Mesenchymal stem cell (in vitro differentiated cells and primary cell): ENCODE data around the gene RSPH3.

Experiments used
- DNase-seq: peaks from one replicate; pipeline ENCODE4 v3.0.0-alpha.2; 2013
- H2AFZ ChIP-seq: one replicate; pipeline ENCODE4 v1.6.1; 2013; ENCODE audit warnings: low read depth, mild to moderate bottlenecking, control low read depth, inconsistent platforms, low read length, moderate library complexity
- H2AK5ac ChIP-seq: 2 replicates; pipeline ENCODE4 v1.6.1; 2013; ENCODE audit warnings: low read length, moderate library complexity, mild to moderate bottlenecking, inconsistent platforms; ENCODE audit not compliant: severe bottlenecking
- H2BK120ac ChIP-seq: one replicate; pipeline ENCODE4 v1.6.1; 2013; ENCODE audit warnings: low read depth, mild to moderate bottlenecking, inconsistent platforms, low read length, moderate library complexity
- H2BK12ac ChIP-seq, 2 experiments: one replicate each; pipeline ENCODE4 v1.6.1; 2013; ENCODE audit warnings: inconsistent platforms in 2 of 2, low read length in 2 of 2, mild to moderate bottlenecking in 2 of 2, moderate library complexity in 2 of 2, control low read depth in 1 of 2
- H2BK15ac ChIP-seq: one replicate; pipeline ENCODE4 v1.6.1; 2013; ENCODE audit warnings: mild to moderate bottlenecking, low read depth, inconsistent platforms; ENCODE audit not compliant: poor library complexity, severe bottlenecking
- H2BK5ac ChIP-seq: 2 replicates; pipeline ENCODE4 v1.6.1; 2013; ENCODE audit warnings: low read depth, mild to moderate bottlenecking, low read length, control low read depth, inconsistent platforms; ENCODE audit not compliant: poor library complexity, severe bottlenecking
- H3K14ac ChIP-seq, 2 experiments: one replicate each; pipeline ENCODE4 v1.6.1; 2013; ENCODE audit warnings: inconsistent platforms in 2 of 2, low read length in 2 of 2, control low read depth in 1 of 2, mild to moderate bottlenecking in 1 of 2, moderate library complexity in 1 of 2
- H3K18ac ChIP-seq, 2 experiments: one replicate each; pipeline ENCODE4 v1.6.1; 2013; ENCODE audit warnings: inconsistent platforms in 2 of 2, low read length in 2 of 2, control low read depth in 1 of 2, low read depth in 1 of 2, mild to moderate bottlenecking in 1 of 2
- H3K23ac ChIP-seq, 2 experiments: one replicate each; pipeline ENCODE4 v1.6.1; 2013; ENCODE audit warnings: inconsistent platforms in 2 of 2, low read length in 2 of 2, mild to moderate bottlenecking in 2 of 2, moderate library complexity in 2 of 2, control low read depth in 1 of 2
- H3K27ac ChIP-seq: 2 replicates; pipeline ENCODE4 v1.5.1; 2013; ENCODE audit warnings: mild to moderate bottlenecking, moderate library complexity, low read length, control low read depth, inconsistent platforms; ENCODE audit not compliant: poor library complexity, severe bottlenecking
- H3K27me3 ChIP-seq, 2 experiments: 2 replicates each; pipeline versions ENCODE4 v1.6.1 to v1.7.0; 2013; ENCODE audit warnings: low read length in 2 of 2, mild to moderate bottlenecking in 2 of 2, moderate library complexity in 2 of 2, control low read depth in 1 of 2, inconsistent platforms in 1 of 2; ENCODE audit not compliant: control insufficient read depth in 1 of 2, insufficient read depth in 1 of 2
- H3K36me3 ChIP-seq, 2 experiments: 2 replicates each; pipeline versions ENCODE4 v1.6.1 to v1.7.0; 2013; ENCODE audit warnings: low read length in 2 of 2, control low read depth in 1 of 2, inconsistent platforms in 1 of 2, low read depth in 1 of 2, mild to moderate bottlenecking in 1 of 2; ENCODE audit not compliant: insufficient read depth in 2 of 2, control insufficient read depth in 1 of 2
- H3K4ac ChIP-seq, 2 experiments: one replicate each; pipeline ENCODE4 v1.6.1; 2013; ENCODE audit warnings: inconsistent platforms in 2 of 2, low read length in 2 of 2, mild to moderate bottlenecking in 2 of 2, moderate library complexity in 2 of 2, control low read depth in 1 of 2, low read depth in 1 of 2
- H3K4me1 ChIP-seq: 2 replicates; pipeline ENCODE4 v1.6.1; 2013; ENCODE audit warnings: low read depth, low read length, control low read depth; ENCODE audit not compliant: control insufficient read depth, insufficient read depth
- H3K4me2 ChIP-seq: 2 replicates; pipeline ENCODE4 v1.6.1; 2013; ENCODE audit warnings: low read length, mild to moderate bottlenecking, inconsistent platforms; ENCODE audit not compliant: poor library complexity, severe bottlenecking
- H3K4me3 ChIP-seq, 2 experiments: 2 replicates each; pipeline versions ENCODE4 v1.5.1 to v1.7.0; 2013; ENCODE audit warnings: low read length in 2 of 2, mild to moderate bottlenecking in 2 of 2, control low read depth in 1 of 2, low read depth in 1 of 2; ENCODE audit not compliant: insufficient read depth in 1 of 2
- H3K79me1 ChIP-seq: replicated peaks from 2 replicates; pipeline ENCODE4 v1.6.1; 2013; ENCODE audit warnings: mild to moderate bottlenecking, control low read depth, low read length, inconsistent platforms; ENCODE audit not compliant: poor library complexity, severe bottlenecking
- H3K9ac ChIP-seq: 2 replicates; pipeline ENCODE4 v1.7.0; 2013; ENCODE audit warnings: mild to moderate bottlenecking, low read length, moderate library complexity
- H3K9me3 ChIP-seq: 2 replicates; pipeline ENCODE4 v1.7.0; 2013; ENCODE audit warnings: mild to moderate bottlenecking, low read length; ENCODE audit not compliant: control insufficient read depth
- H4K8ac ChIP-seq: one replicate; pipeline ENCODE4 v1.6.1; 2013; ENCODE audit warnings: inconsistent platforms, mild to moderate bottlenecking, low read length, moderate library complexity
- H4K91ac ChIP-seq: one replicate; pipeline ENCODE4 v1.6.1; 2013; ENCODE audit warnings: mild to moderate bottlenecking, low read length, inconsistent platforms
- WGBS: methylation state at CpG from one replicate; pipeline ENCODE4 v1.1.7; 2013; ENCODE audit warnings: mixed read lengths; 5-methylcytosine and 5-hydroxymethylcytosine counted together

Gene RSPH3

DNA sequence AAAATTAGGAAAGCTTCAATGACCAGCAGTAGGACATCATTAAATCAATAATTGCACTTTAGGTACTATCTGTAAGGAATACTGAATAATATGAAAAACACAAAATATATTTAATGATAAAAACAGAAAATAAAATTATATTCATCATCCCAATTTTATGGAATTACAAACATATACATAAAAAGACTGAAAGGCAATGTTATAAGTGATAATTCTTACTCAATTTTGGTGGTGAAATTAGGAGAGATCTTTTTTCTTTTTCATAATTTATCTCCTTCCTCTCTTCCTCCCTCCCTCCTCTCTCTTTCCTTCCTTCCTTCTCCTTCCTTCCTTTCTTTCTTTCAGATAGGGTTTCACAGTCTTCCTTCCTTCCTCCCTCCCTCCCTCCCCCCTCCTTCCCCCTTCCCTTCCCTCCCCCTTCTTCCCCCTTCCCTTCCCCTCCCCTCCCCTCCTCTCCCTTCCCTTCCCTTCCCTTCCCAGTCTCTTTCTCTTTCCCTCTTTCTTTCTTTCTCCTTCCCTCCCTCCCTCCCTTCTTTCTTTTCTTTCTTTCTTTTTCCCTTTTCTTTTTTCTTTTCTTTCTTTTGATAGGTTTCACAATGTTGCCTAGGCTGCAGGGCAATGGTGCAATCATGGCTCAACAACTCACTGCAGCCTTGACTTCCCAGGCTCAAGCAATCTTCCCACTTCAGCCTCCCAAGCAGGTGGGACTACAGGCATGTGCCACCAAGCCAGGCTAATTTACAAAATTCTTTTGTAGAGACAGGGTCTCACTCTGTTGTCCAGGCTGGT is 36.8 kb downstream of the RSPH3 start:
- H3K36me3 ChIP-seq: peaks cover 0 to 2% of the 10 kb centered on the region in 2 experiments
- H3K79me1 ChIP-seq: no peaks in the 10 kb centered on the region
- H3K4ac ChIP-seq: no peak overlapping the region
- H3K23ac ChIP-seq: no peak overlapping the region
- H3K14ac ChIP-seq: no peak overlapping the region
- no peaks in the 10 kb centered on the region for H3K27me3 ChIP-seq
- no peak overlapping the region for H3K27ac ChIP-seq
- no peak overlapping the region for H4K91ac ChIP-seq
- peaks cover 10% of the 10 kb centered on the region for H3K9me3 ChIP-seq
- no peak for DNase-seq
- no peak overlapping the region for H3K4me2 ChIP-seq
- H2BK15ac ChIP-seq: no peak overlapping the region
- no peak overlapping the region for H2BK5ac ChIP-seq
- no peak overlapping the region for H2BK120ac ChIP-seq
- H3K18ac ChIP-seq: no peak overlapping the region
- H2AK5ac ChIP-seq: no peak overlapping the region
- no peak overlapping the region for H2BK12ac ChIP-seq
- no peak overlapping the region for H3K9ac ChIP-seq
- no peak overlapping the region for H2AFZ ChIP-seq
- H4K8ac ChIP-seq: no peak overlapping the region
- no peaks in the 10 kb centered on the region for H3K4me1 ChIP-seq
- H3K4me3 ChIP-seq: no peak overlapping the region

DNA sequence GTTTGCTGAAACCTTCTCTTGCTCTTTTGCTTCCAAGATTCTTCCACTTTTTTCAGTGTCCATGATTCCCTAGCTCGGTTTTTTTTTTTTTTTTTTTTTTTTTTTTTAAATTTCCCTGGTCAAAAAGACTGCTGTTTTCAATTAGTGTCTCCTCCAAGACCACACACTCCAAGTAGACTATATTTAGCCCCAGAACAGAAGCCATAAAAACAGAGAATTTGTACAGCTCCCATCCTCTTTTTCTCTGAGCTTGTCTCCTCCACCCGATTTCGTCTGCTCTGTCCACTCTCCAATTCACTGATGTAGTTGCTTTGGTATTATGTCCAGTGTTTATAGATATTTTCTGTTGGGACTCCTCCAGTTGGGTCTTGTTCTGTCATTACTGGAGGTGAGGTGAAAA is 37.6 kb downstream of the RSPH3 start:
- Histone ChIP-seq H2AFZ (no peak overlapping the region), H3K9ac (no peak overlapping the region), H2BK15ac (no peak overlapping the region), H3K4ac (no peak overlapping the region), H3K4me1 (no peaks in the 10 kb centered on the region), H3K4me3 (no peak overlapping the region), H3K36me3 (peaks cover 2% of the 10 kb centered on the region in 2 experiments), H3K9me3 (peaks cover 4% of the 10 kb centered on the region), H3K14ac (no peak overlapping the region), H3K27ac (no peak overlapping the region), H2BK12ac (no peak overlapping the region), H2BK5ac (no peak overlapping the region), H2BK120ac (no peak overlapping the region), H2AK5ac (no peak overlapping the region), H3K4me2 (no peak overlapping the region), H3K23ac (no peak overlapping the region), H3K27me3 (no peaks in the 10 kb centered on the region), H4K91ac (no peak overlapping the region), H3K79me1 (no peaks in the 10 kb centered on the region), H3K18ac (no peak overlapping the region), H4K8ac (no peak overlapping the region)
- 76% methylated on average over 1 of the region's 3 CpGs for WGBS
- DNase-seq: no peak

DNA sequence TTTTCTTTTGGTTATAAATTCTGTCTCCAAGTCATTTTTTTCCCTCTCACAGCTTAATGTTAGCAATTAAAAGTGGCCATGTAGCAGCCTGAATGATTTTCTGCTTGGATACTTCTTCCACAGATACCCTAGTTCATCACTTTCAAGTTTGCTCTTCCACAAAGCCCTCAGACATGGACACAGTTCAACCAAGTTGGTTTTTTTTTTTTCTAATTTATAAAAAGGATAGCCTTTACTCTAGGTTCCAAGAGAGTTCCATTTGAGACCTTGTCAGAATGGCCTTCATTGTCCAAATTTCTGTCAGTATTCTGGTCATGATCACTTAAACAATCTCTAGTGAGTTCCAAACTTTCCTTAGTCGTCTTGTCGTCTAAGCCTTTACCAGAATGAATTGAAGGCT is 40.0 kb downstream of the RSPH3 start:
- H3K23ac ChIP-seq: no peak overlapping the region
- H2BK120ac ChIP-seq: no peak overlapping the region
- H3K18ac ChIP-seq: no peak overlapping the region
- H3K4ac ChIP-seq: no peak overlapping the region
- no peak overlapping the region for H3K4me3 ChIP-seq
- no peak overlapping the region for H2BK15ac ChIP-seq
- no peaks in the 10 kb centered on the region for H3K27me3 ChIP-seq
- no peak overlapping the region for H2BK12ac ChIP-seq
- H4K91ac ChIP-seq: no peak overlapping the region
- no peak overlapping the region for H3K9ac ChIP-seq
- no peak overlapping the region for H2AK5ac ChIP-seq
- WGBS: 99% methylated on average over 2 of the region's 2 CpGs
- no peaks in the 10 kb centered on the region for H3K4me1 ChIP-seq
- H3K4me2 ChIP-seq: no peak overlapping the region
- no peaks in the 10 kb centered on the region for H3K9me3 ChIP-seq
- no peak overlapping the region for H2AFZ ChIP-seq
- H4K8ac ChIP-seq: no peak overlapping the region
- H3K79me1 ChIP-seq: no peaks in the 10 kb centered on the region
- no peak overlapping the region for H3K14ac ChIP-seq
- H3K36me3 ChIP-seq: peaks cover 2 to 7% of the 10 kb centered on the region in 2 experiments
- DNase-seq: no peak
- H2BK5ac ChIP-seq: no peak overlapping the region
- no peak overlapping the region for H3K27ac ChIP-seq

DNA sequence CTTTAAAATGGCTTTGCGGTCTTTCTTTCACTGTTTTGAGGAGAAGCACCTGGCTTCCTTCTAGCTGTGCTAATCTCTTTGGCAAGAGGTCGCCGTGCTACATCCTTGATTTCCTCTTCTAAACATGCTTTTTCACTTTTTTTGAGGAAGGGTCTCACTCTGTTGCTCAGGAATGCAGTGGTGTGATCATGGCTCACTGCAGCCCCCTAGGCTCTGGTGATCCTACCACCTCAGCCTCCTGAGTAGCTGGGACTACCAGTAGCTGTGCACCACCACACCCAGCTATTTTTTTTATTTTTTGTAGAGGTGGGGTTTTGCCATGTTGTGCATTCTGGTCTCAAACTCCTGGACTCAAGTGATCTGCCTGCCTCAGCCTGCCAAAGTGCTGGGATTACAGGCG is 40.5 kb downstream of the RSPH3 start:
- Histone ChIP-seq H2BK120ac (no peak overlapping the region), H3K9me3 (no peaks in the 10 kb centered on the region)
- WGBS: 93% methylated on average over 4 of the region's 4 CpGs

More for the DNA sequence above, 40.5 kb downstream of the RSPH3 start:
- H4K91ac ChIP-seq: no peak overlapping the region
- no peak overlapping the region for H2BK15ac ChIP-seq
- H3K27me3 ChIP-seq: no peaks in the 10 kb centered on the region
- peak overlapping the region; percentile 54 for H2BK5ac ChIP-seq
- no peak overlapping the region for H2BK12ac ChIP-seq
- H3K18ac ChIP-seq: no peak overlapping the region
- no peak overlapping the region for H3K23ac ChIP-seq
- H3K4ac ChIP-seq: no peak overlapping the region
- no peaks in the 10 kb centered on the region for H3K4me1 ChIP-seq
- no peak overlapping the region for H3K14ac ChIP-seq
- H3K79me1 ChIP-seq: no peaks in the 10 kb centered on the region
- peaks cover 2 to 7% of the 10 kb centered on the region in 2 experiments for H3K36me3 ChIP-seq
- DNase-seq: no peak
- H2AK5ac ChIP-seq: no peak overlapping the region
- no peak overlapping the region for H3K9ac ChIP-seq
- H4K8ac ChIP-seq: no peak overlapping the region
- H2AFZ ChIP-seq: no peak overlapping the region
- no peak overlapping the region for H3K27ac ChIP-seq
- H3K4me3 ChIP-seq: no peak overlapping the region
- H3K4me2 ChIP-seq: no peak overlapping the region
